GM12878 (cell line): ENCODE results near the gene SLC17A2. TPM values are rescaled to one million over a fixed set of nuclear protein-coding genes. Genes with fewer than 3 reads are reported as not detected.

ENCODE experiments used
- CHD1 ChIP-seq: IDR thresholded peaks from 2 replicates; pipeline ENCODE4 v1.6.1; 2012; ENCODE audit warnings: low read depth, low read length, improper control_type of control experiment
- CREM ChIP-seq: IDR thresholded peaks from 2 replicates; pipeline ENCODE4 v1.6.1; 2014; ENCODE audit warnings: antibody characterized with exemption, low read depth
- EP300 ChIP-seq, 2 experiments: fragments of 150-350 bp in 1 of 2; IDR thresholded peaks; 2 replicates each; pipeline ENCODE4 v1.6.1; 2011 to 2012; ENCODE audit warnings: low read depth in 2 of 2, low read length in 2 of 2, borderline replicate concordance in 1 of 2, improper control_type of control experiment in 1 of 2, inconsistent platforms in 1 of 2; ENCODE audit not compliant: control insufficient read depth in 1 of 2
- MXI1 ChIP-seq: fragments of 150-350 bp; IDR thresholded peaks from 2 replicates; pipeline ENCODE4 v1.6.1; 2011; ENCODE audit warnings: low read depth, mild to moderate bottlenecking, inconsistent platforms, low read length, improper control_type of control experiment
- NFXL1 ChIP-seq: fragments of 450-650 bp; IDR thresholded peaks from 2 replicates; pipeline ENCODE4 v1.6.1; 2017; ENCODE audit warnings: antibody characterized with exemption, mild to moderate bottlenecking, borderline replicate concordance
- NR2C1 ChIP-seq: fragments of 450-650 bp; IDR thresholded peaks from 2 replicates; pipeline ENCODE4 v1.6.1; 2017; ENCODE audit warnings: antibody characterized with exemption, mild to moderate bottlenecking, moderate library complexity
- RAD51 ChIP-seq: fragments of 450-650 bp; IDR thresholded peaks from 2 replicates; pipeline ENCODE4 v1.6.1; 2016; ENCODE audit warnings: moderate library complexity, mild to moderate bottlenecking, inconsistent platforms
- SIX5 ChIP-seq: IDR thresholded peaks from 2 replicates; pipeline ENCODE4 v1.6.1; 2011; ENCODE audit warnings: mild to moderate bottlenecking, low read depth, low read length, moderate library complexity; ENCODE audit not compliant: severe bottlenecking
- SUZ12 ChIP-seq: fragments of 200-600 bp; sonication (generic); IDR thresholded peaks from one replicate; pipeline ENCODE4 v1.6.1; 2018; ENCODE audit warnings: antibody characterized with exemption, mild to moderate bottlenecking; ENCODE audit not compliant: unreplicated experiment
- TBL1XR1 ChIP-seq: IDR thresholded peaks from 2 replicates; pipeline ENCODE4 v1.6.1; 2012; ENCODE audit warnings: low read depth, low read length, improper control_type of control experiment
- TCF3 ChIP-seq: IDR thresholded peaks from 2 replicates; pipeline ENCODE4 v1.6.1; 2012; ENCODE audit warnings: low read depth, mild to moderate bottlenecking, low read length, borderline replicate concordance; ENCODE audit not compliant: insufficient read depth
- ZBED1 ChIP-seq: IDR thresholded peaks from 2 replicates; pipeline ENCODE4 v1.6.1; 2016; ENCODE audit warnings: borderline replicate concordance
- polyA plus RNA-seq, 11 experiments: library from polyadenylated mRNA; depleted of rRNA in 4 of 11; unstranded in 6 of 11; stranded (reverse) in 5 of 11; fragments of >200 nt; fragmentation: Nextera tagmentation in 4 of 11; fragmentation: Illumina TruSeq in 1 of 11; extraction: Ambion mirVana in 4 of 11; extraction: Trizol in 1 of 11; gene quantifications; 1 replicate in 1 of 11; 2 replicates in 10 of 11; pipeline versions ENCODE4 v1.2.1 to v1.2.3, GENCODE V29; 2011 to 2016; ENCODE audit warnings: inconsistent platforms in 2 of 11, missing spikeins in 2 of 11, low read depth in 1 of 11
- total RNA-seq, 4 experiments: library from RNA; depleted of rRNA in 3 of 4; stranded (reverse); fragments of >200 nt in 3 of 4; fragmentation: Illumina TruSeq in 1 of 4; extraction: Trizol in 1 of 4; gene quantifications; 2 replicates each; pipeline versions ENCODE4 v1.2.1 to v1.2.3, GENCODE V29; 2013 to 2021
- TF ChIP-seq, protein P1 (sequence below): IDR thresholded peaks from 2 replicates; pipeline ENCODE4 v1.6.1; 2012; ENCODE audit warnings: low read length, inconsistent platforms

SLC17A2 gene
- total and polyA plus RNA-seq, 10 of the 15 experiments (the other 5 are each of a cell fraction or from before 2014, with no cell fraction given) = not detected

DNA sequence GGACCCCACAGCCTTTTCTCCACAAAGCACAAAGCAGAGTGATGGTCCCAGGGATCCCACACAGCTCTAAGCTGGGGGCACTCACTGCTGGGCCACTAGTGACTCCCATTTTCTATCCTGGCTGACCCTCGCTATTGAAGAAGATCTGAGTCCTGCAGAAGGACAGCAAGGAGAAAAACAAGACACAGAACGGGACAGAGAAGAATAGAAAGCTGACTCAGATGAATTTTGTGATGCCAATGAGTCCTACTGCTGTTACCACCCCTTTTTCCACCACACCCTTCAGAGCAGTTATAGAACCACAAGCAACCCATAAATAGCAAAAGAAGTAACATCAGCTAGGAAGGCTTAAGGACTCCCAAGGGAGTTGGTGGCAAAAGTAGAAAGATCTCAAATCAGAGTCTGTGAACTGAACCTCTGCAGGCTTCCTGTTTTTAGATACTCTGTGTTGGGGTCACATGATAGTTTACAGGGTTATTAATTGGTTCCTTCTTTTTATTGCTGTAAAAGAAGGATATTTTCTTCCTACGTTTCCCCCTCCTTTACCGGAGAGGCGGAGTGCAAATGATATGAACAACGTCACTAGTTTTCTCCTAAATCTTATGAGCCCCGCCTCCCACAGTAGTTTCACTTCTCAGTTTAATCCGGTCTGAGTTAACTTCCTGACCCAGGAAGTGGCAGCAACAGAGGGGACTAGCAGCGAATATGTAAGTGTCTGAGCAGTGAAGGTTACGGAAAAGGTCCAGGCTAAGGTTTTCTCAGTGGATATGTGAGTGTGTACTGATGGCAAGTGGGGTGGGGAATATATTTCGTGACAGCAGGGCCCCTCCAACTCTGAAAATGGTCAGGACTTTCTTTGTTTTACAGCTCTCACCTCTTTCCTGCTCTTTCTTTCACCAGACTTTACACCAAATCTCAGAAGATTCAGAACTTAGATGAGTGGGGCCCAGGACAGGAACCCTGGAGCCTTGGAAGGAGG, 31.9 kb upstream of the SLC17A2 start, which contains the start of gene TRIM38 (continued):
- TF ChIP-seq CHD1 (0 out of 2 replicates have a peak, but pooled peaks have one; percentile 48), CREM (no peak; the same call in 1 of the 2 replicates), SIX5 (no peak), ZBED1 (peak; percentile 81; the same call in 1 of the 2 replicates), TBL1XR1 (0 out of 2 replicates have a peak, but pooled peaks have one; percentile 46), MXI1 (no peak; the same call in 1 of the 2 replicates), NFXL1 (no peak), RAD51 (peak; percentile 90), EP300 (IDR thresholded peaks at IDR 0.05; ENCODE audit: borderline replicate concordance in 1 of 2, control insufficient read depth in 1 of 2, low read depth in 2 of 2, low read length in 2 of 2) (peak; percentile 46 to 64; a peak in 1 of 4 replicates), SUZ12 (no peak), NR2C1 (no peak), TCF3 (no peak; the same call in 1 of the 2 replicates)
- TF ChIP-seq, protein P1, sequence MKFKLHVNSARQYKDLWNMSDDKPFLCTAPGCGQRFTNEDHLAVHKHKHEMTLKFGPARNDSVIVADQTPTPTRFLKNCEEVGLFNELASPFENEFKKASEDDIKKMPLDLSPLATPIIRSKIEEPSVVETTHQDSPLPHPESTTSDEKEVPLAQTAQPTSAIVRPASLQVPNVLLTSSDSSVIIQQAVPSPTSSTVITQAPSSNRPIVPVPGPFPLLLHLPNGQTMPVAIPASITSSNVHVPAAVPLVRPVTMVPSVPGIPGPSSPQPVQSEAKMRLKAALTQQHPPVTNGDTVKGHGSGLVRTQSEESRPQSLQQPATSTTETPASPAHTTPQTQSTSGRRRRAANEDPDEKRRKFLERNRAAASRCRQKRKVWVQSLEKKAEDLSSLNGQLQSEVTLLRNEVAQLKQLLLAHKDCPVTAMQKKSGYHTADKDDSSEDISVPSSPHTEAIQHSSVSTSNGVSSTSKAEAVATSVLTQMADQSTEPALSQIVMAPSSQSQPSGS = peak; percentile 71
